Measurements from ENCODE around the gene MCCD1.

The MCCD1 gene

GRCh38 chr6:31545291-31545690 lies 16.5 kb downstream of the MCCD1 start:
- DNase-seq (ENCODE audit: low read depth) = no peak
- no peak overlapping the region for H3K4me3 ChIP-seq (ENCODE audit: low read depth, low read length)
- TF ChIP-seq CTCF (IDR thresholded peaks at IDR 0.05; ENCODE audit: low read depth, low read length) (no peak), MYC (IDR thresholded peaks at IDR 0.05; ENCODE audit: low read depth, low read length) (no peak), POLR2A (IDR thresholded peaks at IDR 0.05; ENCODE audit: extremely low read depth, insufficient read length) (no peak), MAX (IDR thresholded peaks at IDR 0.05; ENCODE audit: low read depth, low read length) (no peak)

GRCh38 chr6:31546339-31546957 lies 17.7 kb downstream of the MCCD1 start, which contains the start of gene ATP6V1G2:
ATP6V1G2 (minus strand) TSS chr6:31546608; CDS start chr6:31546559, 49 bp downstream.
- DNase-seq (ENCODE audit: low read depth) = peak; percentile 94
- TF ChIP-seq MYC (IDR thresholded peaks at IDR 0.05; ENCODE audit: low read depth, low read length) (no peak; the same call in none of the 2 replicates), CTCF (IDR thresholded peaks at IDR 0.05; ENCODE audit: low read depth, low read length) (peak; percentile 98)
- peak within 1 kb of the TSS; percentile 56 for H3K4me3 ChIP-seq (ENCODE audit: low read depth, low read length)

- TF ChIP-seq MAX (IDR thresholded peaks at IDR 0.05; ENCODE audit: low read depth, low read length) (no peak; the same call in 1 of the 2 replicates), POLR2A (IDR thresholded peaks at IDR 0.05; ENCODE audit: extremely low read depth, insufficient read length) (peak; percentile 28), MYC (IDR thresholded peaks at IDR 0.05; ENCODE audit: low read depth, low read length) (peak; percentile 74)
- peak; percentile 100 for DNase-seq (ENCODE audit: low read depth)
- H3K4me3 ChIP-seq (ENCODE audit: low read depth, low read length) = peak within 1 kb of the TSS; percentile 65
Measured at GRCh38 chr6:31546958-31547726, 18.4 kb downstream of the MCCD1 start, which contains the start of gene NFKBIL1. NFKBIL1 (plus strand) TSS chr6:31547608; CDS start chr6:31547695, 87 bp downstream.

GRCh38 chr6:31547727-31548543 lies 19.2 kb downstream of the MCCD1 start:
- DNase-seq (ENCODE audit: low read depth) = peak; percentile 49
- H3K4me3 ChIP-seq (ENCODE audit: low read depth, low read length) = peak overlapping the region; percentile 65
- no peak for TF ChIP-seq MYC (IDR thresholded peaks at IDR 0.05; ENCODE audit: low read depth, low read length)
- no peak for TF ChIP-seq POLR2A (IDR thresholded peaks at IDR 0.05; ENCODE audit: extremely low read depth, insufficient read length)
- TF ChIP-seq MAX (IDR thresholded peaks at IDR 0.05; ENCODE audit: low read depth, low read length) = no peak
- no peak for TF ChIP-seq CTCF (IDR thresholded peaks at IDR 0.05; ENCODE audit: low read depth, low read length)

- no peak for TF ChIP-seq CTCF (IDR thresholded peaks at IDR 0.05; ENCODE audit: low read depth, low read length)
- no peak for TF ChIP-seq MAX (IDR thresholded peaks at IDR 0.05; ENCODE audit: low read depth, low read length)
- no peak for TF ChIP-seq POLR2A (IDR thresholded peaks at IDR 0.05; ENCODE audit: extremely low read depth, insufficient read length)
- TF ChIP-seq MYC (IDR thresholded peaks at IDR 0.05; ENCODE audit: low read depth, low read length) = no peak
- no peak for DNase-seq (ENCODE audit: low read depth)
- H3K4me3 ChIP-seq (ENCODE audit: low read depth, low read length) = peak overlapping the region; percentile 65
Measured at GRCh38 chr6:31548544-31548873, 19.7 kb downstream of the MCCD1 start.

Measured in NB4 (cell line).